ENCODE data around the gene FBXL19. TPM values are rescaled to one million over a fixed set of nuclear protein-coding genes. Genes with fewer than 3 reads are reported as not detected.

The FBXL19 gene
- total and polyA plus RNA-seq, 2 of the 8 experiments (the other 6 are each of a cell fraction or from before 2014, with no cell fraction given): 47.2 to 72.2 TPM

- TF ChIP-seq CHD7 (IDR thresholded peaks at IDR 0.05; ENCODE audit: insufficient replicate concordance, low read length) (no peak), CTBP2 (IDR thresholded peaks at IDR 0.05; ENCODE audit: borderline replicate concordance, insufficient read depth, insufficient read length, low read length) (no peak), ZNF274 (IDR thresholded peaks at IDR 0.05; ENCODE audit: borderline replicate concordance, extremely low read depth, low read length) (no peak), CHD2 (IDR thresholded peaks at IDR 0.05; ENCODE audit: low read length) (no peak)
Observed at GRCh38 chr16:30927789-30928378, 4.5 kb downstream of the FBXL19 start (continued).
